TTC549 (cell line): ENCODE results near the gene LDLRAD4.

Experiments used
- FAIRE-seq: peaks from 2 replicates; lab custom pipeline; 2012; peaks lifted over from hg19 to GRCh38; lab: Jason Lieb, UNC

Gene LDLRAD4

GRCh38 chr18:13433685-13434084 is 215.1 kb downstream of the LDLRAD4 start:
- FAIRE-seq, result no peak

DNA sequence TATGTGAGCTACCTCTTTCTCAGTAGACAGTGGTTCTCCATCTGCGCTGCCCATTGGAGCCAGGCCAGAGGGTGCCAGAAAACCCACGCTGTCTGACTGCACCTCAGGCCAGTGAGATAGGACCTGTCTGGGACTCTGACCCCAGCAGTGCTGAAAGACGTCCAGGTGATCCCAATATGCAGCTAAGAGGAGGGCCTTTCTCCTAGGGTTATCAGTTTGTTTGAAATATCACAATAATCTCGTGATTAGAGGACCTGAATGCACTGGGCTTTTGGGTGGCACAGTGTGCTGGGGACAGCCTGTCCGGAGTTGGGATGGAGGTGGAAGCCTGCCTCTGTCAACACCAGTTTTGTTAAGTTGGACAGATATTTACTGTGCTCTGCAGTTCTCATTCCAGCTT is 216.3 kb downstream of the LDLRAD4 start:
- FAIRE-seq, result no peak

DNA sequence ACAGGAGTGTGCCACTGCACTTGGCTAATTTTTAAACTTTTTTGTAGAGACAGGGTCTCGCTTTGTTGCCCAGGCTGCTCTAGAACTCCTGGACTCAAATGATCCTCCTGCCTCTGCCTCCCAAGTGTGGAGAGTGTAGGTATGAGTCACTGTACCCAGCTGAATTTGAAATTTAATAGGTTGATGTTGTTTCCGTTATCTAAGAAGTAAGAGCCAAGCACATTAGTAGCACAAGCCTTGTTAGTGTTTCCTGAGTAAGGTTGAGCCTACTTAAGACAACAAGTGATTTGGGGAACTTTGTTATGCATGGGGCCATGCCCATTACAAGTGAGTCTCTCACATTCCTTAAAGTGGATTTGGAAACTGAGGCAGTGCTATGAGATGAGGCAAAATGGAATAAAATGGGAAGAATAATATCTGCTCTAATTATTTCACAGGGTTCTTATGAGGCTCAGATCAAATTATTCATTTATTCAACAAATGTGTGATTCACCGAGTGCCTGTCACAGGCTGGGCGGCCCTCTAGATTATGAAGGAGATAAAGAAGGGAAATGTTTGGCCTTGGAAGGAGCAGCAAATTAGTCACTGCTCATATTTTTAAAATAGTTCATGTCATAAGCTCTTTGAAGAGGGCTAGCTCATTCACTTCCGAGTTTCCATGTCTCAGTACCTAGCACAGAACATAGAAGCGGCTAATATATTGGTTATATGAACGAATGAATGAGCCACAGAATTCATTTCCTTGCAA is 217.2 kb downstream of the LDLRAD4 start:
- FAIRE-seq, result no peak

DNA sequence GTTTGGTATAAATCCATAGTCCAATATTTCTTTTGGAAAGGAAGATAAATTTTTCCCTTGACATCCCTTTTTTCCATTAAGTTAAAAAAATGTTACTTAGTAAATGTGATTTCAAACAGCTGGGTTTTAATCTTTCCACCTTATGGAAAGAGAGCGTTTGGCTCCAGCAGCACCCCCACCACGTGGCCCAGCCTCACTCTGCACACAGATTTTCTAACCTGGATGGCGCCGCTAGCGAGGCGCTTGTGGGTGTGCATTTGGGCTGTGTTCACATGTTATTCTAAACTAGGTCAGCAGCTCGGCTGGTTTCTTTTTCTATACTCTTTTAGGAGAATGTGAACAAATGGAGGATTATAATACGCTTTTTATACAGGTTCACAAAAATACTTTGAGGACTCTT is 218.0 kb downstream of the LDLRAD4 start:
- no peak for FAIRE-seq

DNA sequence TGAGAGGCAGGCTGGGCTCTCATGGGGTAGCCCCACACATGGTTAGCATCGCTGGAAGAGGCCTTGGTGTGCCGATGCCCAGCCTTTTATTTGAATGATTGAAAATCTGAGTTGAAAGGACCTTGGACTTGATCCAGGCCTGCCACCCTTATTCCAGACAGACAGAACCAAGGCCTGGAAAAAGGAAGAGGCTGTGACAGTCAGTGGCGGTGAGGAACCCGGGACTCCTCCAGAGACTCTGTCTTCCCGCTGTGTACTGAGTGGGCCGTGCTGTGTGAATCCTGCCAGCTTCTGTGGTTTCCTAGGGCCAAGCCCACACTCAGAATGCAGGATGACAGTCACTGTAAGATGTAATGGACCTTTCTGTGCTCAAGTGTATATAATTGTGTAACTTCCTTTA is 218.5 kb downstream of the LDLRAD4 start:
- FAIRE-seq, result no peak

- no peak for FAIRE-seq
These were observed 219.4 kb downstream of the LDLRAD4 start for GRCh38 chr18:13437796-13438506.

DNA sequence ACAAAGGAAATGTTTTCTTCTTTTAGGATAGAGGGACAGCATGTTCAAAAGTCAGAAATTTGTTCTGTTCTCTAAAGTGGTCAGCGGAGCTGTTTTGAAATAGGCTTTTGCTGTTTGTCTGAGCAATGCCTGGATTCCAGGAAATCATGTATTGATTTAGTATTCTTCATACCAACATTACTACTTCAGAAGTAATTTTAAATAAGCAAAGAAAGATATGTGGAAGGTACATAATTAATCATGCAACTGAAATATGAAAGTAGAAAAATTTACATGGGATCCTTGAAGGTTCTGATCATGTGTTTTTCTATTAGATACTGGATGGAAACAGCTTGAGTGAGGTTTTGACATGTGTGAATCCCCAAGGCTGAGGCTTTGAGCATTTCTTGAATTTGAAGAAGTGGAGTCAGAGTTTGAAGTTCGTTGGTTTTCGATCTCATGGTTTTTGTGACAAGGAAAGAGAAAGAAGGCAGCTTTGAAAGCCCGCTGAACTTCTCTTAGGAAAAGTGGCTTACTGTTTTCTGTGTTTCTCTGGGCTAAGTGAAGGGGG is 220.0 kb downstream of the LDLRAD4 start:
- FAIRE-seq, result no peak

GRCh38 chr18:13439461-13439860 is 220.9 kb downstream of the LDLRAD4 start:
- FAIRE-seq, result no peak

- FAIRE-seq, result no peak
These were observed 222.0 kb downstream of the LDLRAD4 start for GRCh38 chr18:13440277-13441248.

GRCh38 chr18:13441736-13442135 is 223.2 kb downstream of the LDLRAD4 start:
- FAIRE-seq, result no peak

- no peak for FAIRE-seq
These were observed 223.9 kb downstream of the LDLRAD4 start for GRCh38 chr18:13442451-13442850.

DNA sequence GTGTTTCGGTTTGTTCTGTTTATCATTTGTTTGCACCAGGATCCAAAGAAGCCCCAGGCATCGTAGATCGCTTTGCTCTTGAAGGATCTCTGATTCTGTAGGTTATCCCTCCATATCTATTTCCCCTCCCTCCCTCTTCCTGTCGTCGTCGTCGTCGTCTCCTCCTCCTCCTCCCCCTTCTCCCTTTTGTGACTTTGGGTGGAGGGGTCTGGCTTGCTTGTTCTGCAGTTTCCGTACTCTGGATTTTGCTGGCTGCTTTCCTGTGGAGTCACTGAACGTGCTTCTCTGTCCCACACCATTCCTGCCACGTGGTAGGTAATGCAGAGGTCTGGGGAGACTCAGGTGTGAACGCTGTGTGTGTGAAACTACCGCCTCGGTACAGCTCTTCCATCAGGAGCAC is 225.0 kb downstream of the LDLRAD4 start:
- no peak for FAIRE-seq

DNA sequence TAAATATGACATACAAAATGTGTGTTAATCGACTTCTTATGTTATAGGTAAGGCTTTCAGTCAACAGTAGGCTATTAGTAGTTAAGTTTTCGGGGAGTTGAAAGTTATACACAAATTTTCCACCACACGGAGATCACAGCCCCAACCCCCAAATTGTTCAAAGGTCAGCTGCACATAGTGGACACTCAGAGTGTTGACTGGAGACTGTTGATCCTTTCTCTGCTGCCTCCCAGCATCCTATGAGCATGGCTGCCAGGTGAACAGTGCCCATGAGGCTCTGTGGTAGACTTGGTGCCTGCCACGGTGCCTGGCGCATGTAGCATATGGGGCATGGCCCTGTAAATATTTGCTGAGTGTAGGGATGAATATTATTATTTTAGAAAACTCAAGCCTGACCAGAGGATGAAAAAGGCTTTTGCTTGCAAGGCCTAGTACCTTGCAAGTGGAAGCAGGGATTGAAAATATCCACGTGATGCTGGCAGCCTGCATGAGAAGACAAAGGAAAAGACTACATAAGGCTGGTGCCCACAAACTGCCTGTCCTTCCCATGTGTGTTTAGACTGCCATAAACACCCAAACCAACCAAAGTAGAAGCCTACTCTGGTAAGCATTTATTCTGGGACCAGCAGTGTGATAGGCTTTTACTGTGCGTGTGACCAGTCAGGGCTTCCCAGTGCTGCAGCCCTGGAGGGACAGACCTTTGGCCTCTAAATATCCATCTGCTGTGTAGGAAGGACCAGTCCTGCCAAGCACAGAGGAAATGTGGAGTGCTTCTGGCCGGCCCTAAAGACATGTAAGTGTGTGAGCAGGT is 226.1 kb downstream of the LDLRAD4 start:
- no peak for FAIRE-seq

- FAIRE-seq, result no peak
These were observed 226.8 kb downstream of the LDLRAD4 start for GRCh38 chr18:13445241-13445897.

GRCh38 chr18:13446024-13446423 is 227.5 kb downstream of the LDLRAD4 start:
- FAIRE-seq, result no peak

- FAIRE-seq, result no peak
These were observed 228.3 kb downstream of the LDLRAD4 start for GRCh38 chr18:13446610-13447461.

DNA sequence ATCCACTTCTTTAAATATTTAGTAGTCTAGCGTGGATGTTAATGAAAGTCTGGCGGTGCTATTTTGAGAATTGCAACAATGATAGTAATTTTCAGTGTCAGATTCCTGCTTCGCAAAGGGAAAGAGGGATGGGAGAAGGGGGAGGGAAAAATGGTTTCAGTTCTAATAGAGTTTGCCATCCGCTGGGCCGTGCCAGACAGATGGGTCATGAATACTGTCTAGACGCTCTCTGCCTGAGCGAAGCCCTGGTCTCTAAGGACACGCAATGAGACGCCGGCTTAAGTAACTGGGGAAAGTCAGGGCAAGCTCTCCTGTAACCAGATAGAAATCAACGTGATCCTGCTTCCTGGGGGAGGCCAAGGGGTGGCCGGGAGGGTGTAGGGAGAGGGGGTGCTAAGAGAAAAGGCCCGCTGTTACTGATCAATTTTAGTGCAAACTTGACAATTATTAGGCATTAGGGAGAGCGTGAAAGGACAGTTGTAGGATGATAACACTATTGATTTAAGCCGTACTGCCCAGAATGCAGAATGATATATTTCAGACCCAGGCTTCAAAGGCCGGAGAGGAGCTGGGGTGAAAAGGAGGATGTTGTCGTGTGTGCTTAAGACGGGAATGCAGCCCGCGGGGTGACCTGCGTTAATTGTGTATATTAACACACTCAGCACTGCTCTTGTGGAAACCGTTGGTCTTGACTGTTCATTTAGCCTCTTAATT is 229.2 kb downstream of the LDLRAD4 start:
- FAIRE-seq, result no peak

DNA sequence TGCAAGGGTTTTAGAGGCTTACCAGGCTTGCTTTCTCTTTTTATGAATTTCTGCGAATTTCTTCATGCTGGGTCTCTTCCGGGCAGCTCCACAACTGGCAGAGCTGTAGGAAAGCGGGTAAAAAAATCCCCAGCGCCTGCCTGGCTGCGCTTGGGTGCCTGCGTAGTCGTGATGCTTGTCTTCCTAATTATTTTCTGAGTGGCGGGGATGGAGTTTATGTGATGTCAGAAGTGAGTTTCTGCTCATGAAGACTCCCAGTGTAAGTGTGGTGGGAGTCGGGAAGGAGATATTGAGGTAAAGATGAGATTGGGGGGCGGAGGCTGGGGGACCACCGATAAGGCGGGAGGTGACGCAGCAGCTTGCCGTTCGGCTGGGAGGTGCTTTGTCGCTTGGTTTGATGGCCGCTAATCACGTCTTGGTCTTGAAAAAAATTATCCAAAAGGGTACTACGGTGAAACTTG is 229.8 kb downstream of the LDLRAD4 start:
- FAIRE-seq, result no peak

DNA sequence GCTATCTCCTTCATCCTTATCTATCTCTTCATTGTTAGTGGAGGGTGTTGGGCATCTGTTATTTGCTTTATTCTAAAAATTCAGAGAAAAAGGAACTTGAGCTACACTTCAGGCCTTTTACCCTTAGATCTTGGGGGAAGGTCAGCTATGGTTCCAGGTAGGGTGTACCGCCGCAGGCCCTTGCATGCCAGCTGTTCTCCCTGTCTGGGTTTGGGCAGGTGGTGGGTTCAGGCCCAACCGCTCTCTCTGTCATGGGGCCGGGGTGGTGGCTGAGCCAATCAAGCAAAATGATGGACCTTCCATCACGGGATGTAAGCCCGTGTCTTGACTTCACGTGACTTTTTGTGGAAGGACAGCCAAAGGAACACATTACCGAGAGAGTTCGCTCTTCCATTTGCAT is 231.1 kb downstream of the LDLRAD4 start:
- no peak for FAIRE-seq
